ENCODE measurements around the gene BRMS1.
A peak's percentile ranks its signal among the peaks of the same experiment; 100 is the strongest.

BRMS1 gene

DNA sequence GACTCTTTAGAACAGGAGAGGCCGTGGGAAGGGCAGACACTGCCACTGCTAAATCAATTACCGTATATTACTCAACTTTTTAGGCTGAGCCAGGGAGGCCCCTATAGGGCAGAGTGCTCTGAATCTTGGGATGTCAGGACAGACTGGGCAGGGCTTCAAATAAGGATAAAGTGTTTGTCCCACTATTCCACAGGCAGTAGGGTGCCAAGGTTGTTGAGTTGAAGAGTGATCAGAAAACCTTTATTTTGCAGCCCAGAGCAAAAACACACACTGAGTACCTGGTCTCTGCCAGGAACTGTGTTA lies 4.1 kb upstream of the BRMS1 start:
- no peak overlapping the region for H3K4me3 ChIP-seq (ENCODE audit: low read depth in 1 of 2, low read length in 1 of 2)
- H3K9me3 ChIP-seq = no peaks in the 10 kb centered on the region
- no peak for TF ChIP-seq CTCF (IDR thresholded peaks at IDR 0.05)
- no peaks in the 10 kb centered on the region for H3K36me3 ChIP-seq
- H3K4me1 ChIP-seq (ENCODE audit: control insufficient read depth in 1 of 2, insufficient read depth in 1 of 2, low read depth in 1 of 2, low read length in 1 of 2) = peaks cover 25 to 28% of the 10 kb centered on the region in 2 experiments
- H3K27me3 ChIP-seq = peaks cover 50% of the 10 kb centered on the region
- H3K27ac ChIP-seq = no peak overlapping the region

DNA sequence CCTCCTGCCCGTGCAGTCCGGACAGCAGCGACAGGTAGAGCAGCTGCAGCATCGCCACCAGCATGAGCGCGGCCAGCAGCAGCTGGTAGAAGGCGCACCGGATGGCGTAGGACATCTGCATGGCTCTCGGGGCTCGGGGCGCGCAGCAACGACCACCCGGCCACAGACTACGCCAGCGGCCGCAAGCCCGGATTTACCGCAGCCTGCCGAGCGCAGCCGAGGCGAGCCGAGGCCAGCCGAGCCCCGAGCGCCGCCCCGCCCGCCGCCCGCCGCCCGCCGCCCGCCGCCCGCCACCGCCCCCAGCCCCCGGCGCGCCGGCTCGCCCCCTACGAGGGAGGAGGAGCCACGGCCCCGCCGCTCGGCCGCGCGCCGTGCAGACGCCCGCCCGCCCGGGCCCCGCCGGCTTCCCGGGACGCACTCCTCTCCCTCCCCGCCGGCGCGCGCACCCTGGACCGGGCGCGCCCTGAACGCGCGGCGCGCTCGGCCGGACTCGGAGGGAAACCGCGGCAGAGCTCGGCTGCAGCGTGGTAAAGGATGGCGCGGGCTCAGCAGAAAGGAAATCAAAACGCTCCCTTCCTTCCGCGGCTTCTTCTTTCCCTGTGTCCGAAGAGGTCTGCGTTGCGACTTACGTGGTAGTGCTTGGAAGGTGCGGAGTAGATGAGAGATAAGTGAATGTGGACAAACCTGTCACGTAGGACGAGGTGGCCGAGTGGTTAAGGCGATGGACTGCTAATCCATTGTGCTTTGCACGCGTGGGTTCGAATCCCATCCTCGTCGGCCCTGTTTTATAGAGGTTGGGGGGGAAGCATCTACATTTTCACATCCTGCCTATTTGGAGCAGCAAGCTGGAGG lies 2.7 kb upstream of the BRMS1 start, which contains the start of gene B4GAT1:
B4GAT1 (minus strand) TSS at position 205 of the 852 bp plus-strand sequence; CDS start at position 121, 84 bp downstream.
- H3K4me3 ChIP-seq (ENCODE audit: low read depth in 1 of 2, low read length in 1 of 2) = peak within 1 kb of the TSS; percentile 49 to 54
- H3K36me3 ChIP-seq = peaks cover 9% of the 10 kb centered on the region
- peaks cover 50% of the 10 kb centered on the region for H3K27me3 ChIP-seq
- TF ChIP-seq CTCF (IDR thresholded peaks at IDR 0.05) = no peak
- no peak within 1 kb of the TSS for H3K27ac ChIP-seq
- no peaks in the 10 kb centered on the region for H3K9me3 ChIP-seq
- H3K4me1 ChIP-seq (ENCODE audit: control insufficient read depth in 1 of 2, insufficient read depth in 1 of 2, low read depth in 1 of 2, low read length in 1 of 2) = peaks cover 31% of the 10 kb centered on the region in 2 experiments

DNA sequence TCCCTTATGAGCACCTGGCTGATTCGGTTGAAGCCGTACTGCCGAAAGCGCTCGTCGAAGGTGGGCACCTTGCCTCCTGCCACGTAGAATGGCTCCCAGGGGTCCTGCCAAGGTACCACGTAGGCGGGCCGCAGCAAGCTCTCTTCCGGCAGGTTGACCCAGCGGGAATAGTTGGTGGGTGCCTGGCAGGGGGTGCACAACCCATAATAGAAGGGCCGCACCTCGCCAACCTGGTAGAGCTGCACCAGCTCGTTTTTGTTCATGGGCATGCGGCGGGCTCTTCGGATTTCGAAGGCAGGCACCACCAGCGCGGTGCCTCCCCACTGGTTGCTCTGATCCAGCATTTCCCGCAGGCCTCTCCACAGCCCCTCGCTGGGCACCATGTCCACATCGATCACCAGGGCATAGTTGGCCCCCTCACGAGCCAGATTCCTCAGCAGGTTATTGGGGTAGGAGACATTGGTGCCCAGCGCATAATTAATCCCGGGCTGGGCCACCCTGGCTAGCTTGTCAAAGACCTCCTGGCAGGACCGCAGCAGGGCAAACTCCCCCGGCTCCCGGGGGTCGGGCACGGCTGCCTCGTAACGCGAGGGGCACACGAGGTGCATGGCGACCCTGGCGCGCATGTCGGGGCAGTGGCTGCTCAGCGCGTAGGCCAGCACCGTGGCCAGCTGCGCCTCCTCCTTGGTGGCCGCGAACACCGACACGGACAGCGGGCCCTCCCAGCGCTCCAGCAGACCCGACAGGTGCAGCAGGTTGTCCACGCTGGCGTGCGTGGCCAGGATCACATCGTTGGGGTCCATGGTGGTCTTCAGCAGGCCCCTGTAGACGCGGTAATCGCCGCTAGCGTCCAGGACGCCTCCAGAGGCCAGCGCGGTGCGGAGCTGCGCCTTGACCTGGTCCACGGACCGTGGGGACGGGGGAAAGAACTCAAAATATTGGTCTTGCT lies 1.8 kb upstream of the BRMS1 start:
- TF ChIP-seq CTCF (IDR thresholded peaks at IDR 0.05) = no peak

GRCh38 chr11:66345316-66345649 lies 379 bp upstream of the BRMS1 start:
- H3K9me3 ChIP-seq = no peaks in the 10 kb centered on the region
- H3K27ac ChIP-seq = peak overlapping the region; percentile 86
- H3K36me3 ChIP-seq = peaks cover 32% of the 10 kb centered on the region
- peaks cover 31% of the 10 kb centered on the region in 2 experiments for H3K4me1 ChIP-seq (ENCODE audit: control insufficient read depth in 1 of 2, insufficient read depth in 1 of 2, low read depth in 1 of 2, low read length in 1 of 2)
- peaks cover 44% of the 10 kb centered on the region for H3K27me3 ChIP-seq
- H3K4me3 ChIP-seq (ENCODE audit: low read depth in 1 of 2, low read length in 1 of 2) = peak overlapping the region; percentile 84 to 91
- TF ChIP-seq CTCF (IDR thresholded peaks at IDR 0.05) = no peak

More for the DNA sequence above, 1.8 kb upstream of the BRMS1 start:
- Histone ChIP-seq H3K27ac (no peak overlapping the region), H3K4me3 (ENCODE audit: low read depth in 1 of 2, low read length in 1 of 2) (peak overlapping the region; percentile 49 to 54), H3K4me1 (ENCODE audit: control insufficient read depth in 1 of 2, insufficient read depth in 1 of 2, low read depth in 1 of 2, low read length in 1 of 2) (peaks cover 31% of the 10 kb centered on the region in 2 experiments), H3K9me3 (no peaks in the 10 kb centered on the region), H3K36me3 (peaks cover 18% of the 10 kb centered on the region), H3K27me3 (peaks cover 50% of the 10 kb centered on the region)

DNA sequence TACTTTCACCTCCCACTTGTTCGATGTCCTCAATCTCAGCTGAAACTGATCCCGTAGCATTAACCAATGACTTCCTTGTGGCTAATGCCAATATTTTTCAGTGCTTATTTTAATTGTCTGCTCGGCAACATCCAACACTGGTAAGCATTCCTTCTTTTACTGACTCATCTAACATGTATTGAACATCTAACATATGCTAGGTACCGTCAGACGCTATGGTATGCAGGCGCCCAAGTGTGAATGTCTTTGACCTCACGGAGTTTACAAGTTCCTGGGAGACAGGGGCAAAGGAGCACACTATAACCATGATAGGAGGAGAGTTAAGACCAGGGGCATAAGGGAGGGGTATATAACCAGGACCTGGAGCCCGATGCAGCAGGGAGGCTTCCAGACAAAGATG lies 1.7 kb downstream of the BRMS1 start:
- Histone ChIP-seq H3K27me3 (peaks cover 23% of the 10 kb centered on the region), H3K4me3 (ENCODE audit: low read depth in 1 of 2, low read length in 1 of 2) (no peak overlapping the region), H3K9me3 (no peaks in the 10 kb centered on the region), H3K36me3 (peaks cover 53% of the 10 kb centered on the region), H3K4me1 (ENCODE audit: control insufficient read depth in 1 of 2, insufficient read depth in 1 of 2, low read depth in 1 of 2, low read length in 1 of 2) (peaks cover 31% of the 10 kb centered on the region in 2 experiments), H3K27ac (no peak overlapping the region)
- no peak for TF ChIP-seq CTCF (IDR thresholded peaks at IDR 0.05)
